Measurements from ENCODE around the gene GRHL1. TPM values are rescaled to one million over a fixed set of nuclear protein-coding genes. Genes with fewer than 3 reads are reported as not detected.
A peak's percentile ranks its signal among the peaks of the same experiment; 100 is the strongest.

The GRHL1 gene
- total RNA-seq, 4 donors from 2014 or later = 112 to 233 (median 121) TPM

- peak overlapping the region; percentile 67 for H3K27ac ChIP-seq
- no peaks in the 10 kb centered on the region for H3K9me3 ChIP-seq
- no peaks in the 10 kb centered on the region for H3K27me3 ChIP-seq
- no CpG with 5 or more reads among the region's 3 CpGs for WGBS
- TF ChIP-seq POLR2AphosphoS5 (IDR thresholded peaks at IDR 0.05) (no peak), POLR2A (IDR thresholded peaks at IDR 0.05) (no peak), CTCF (IDR thresholded peaks at IDR 0.05) (no peak), EP300 (IDR thresholded peaks at IDR 0.05) (no peak)
- H3K4me3 ChIP-seq = no peak overlapping the region
- no peak for DNase-seq (ENCODE audit: low spot score in 2 of 2)
- no peaks in the 10 kb centered on the region for H3K36me3 ChIP-seq
- peaks cover 40% of the 10 kb centered on the region for H3K4me1 ChIP-seq
Observed at GRCh38 chr2:9944330-9944758, 7.1 kb upstream of the GRHL1 start.

- Histone ChIP-seq H3K36me3 (no peaks in the 10 kb centered on the region), H3K4me1 (peaks cover 43% of the 10 kb centered on the region), H3K4me3 (no peak overlapping the region), H3K9me3 (no peaks in the 10 kb centered on the region), H3K27ac (peak overlapping the region; percentile 47), H3K27me3 (no peaks in the 10 kb centered on the region)
- TF ChIP-seq EP300 (IDR thresholded peaks at IDR 0.05) (no peak), CTCF (IDR thresholded peaks at IDR 0.05) (no peak), POLR2A (IDR thresholded peaks at IDR 0.05) (no peak), POLR2AphosphoS5 (IDR thresholded peaks at IDR 0.05) (no peak)
- 55% methylated on average over 7 of the region's 7 CpGs for WGBS
- no peak for DNase-seq (ENCODE audit: low spot score in 2 of 2)
Observed at GRCh38 chr2:9945596-9945995, 5.9 kb upstream of the GRHL1 start.

DNA sequence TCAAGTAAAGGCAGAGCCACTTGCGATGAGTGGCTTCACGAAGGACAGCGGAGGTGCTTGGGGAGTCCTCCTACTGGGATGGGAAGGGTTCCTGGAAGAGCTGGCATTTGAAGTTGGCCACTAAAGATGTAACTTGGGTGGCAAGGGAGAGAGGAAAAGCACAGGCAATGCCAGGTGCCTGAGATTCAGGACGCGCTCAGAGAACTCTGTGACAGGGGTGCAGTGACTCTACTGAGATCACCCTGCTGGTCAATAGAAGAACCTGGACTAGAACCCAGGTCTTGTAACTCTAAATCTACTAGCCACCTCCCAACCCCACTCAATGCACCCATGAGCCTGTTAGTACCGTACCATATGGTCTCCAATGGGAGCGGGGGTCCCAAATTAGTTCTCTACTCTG lies 5.4 kb upstream of the GRHL1 start:
- TF ChIP-seq EP300 (IDR thresholded peaks at IDR 0.05) (no peak), POLR2AphosphoS5 (IDR thresholded peaks at IDR 0.05) (no peak), POLR2A (IDR thresholded peaks at IDR 0.05) (no peak), CTCF (IDR thresholded peaks at IDR 0.05) (no peak)
- H3K36me3 ChIP-seq = no peaks in the 10 kb centered on the region
- H3K4me1 ChIP-seq = peaks cover 41% of the 10 kb centered on the region
- H3K27me3 ChIP-seq = no peaks in the 10 kb centered on the region
- peak overlapping the region; percentile 47 for H3K27ac ChIP-seq
- no peaks in the 10 kb centered on the region for H3K9me3 ChIP-seq
- H3K4me3 ChIP-seq = no peak overlapping the region
- DNase-seq (ENCODE audit: low spot score in 2 of 2) = no peak
- WGBS = 86% methylated on average over 7 of the region's 7 CpGs

GRCh38 chr2:9946818-9947217 lies 4.7 kb upstream of the GRHL1 start:
- WGBS = 82% methylated on average over 5 of the region's 5 CpGs
- no peaks in the 10 kb centered on the region for H3K36me3 ChIP-seq
- no peaks in the 10 kb centered on the region for H3K9me3 ChIP-seq
- no peak for DNase-seq (ENCODE audit: low spot score in 2 of 2)
- H3K27ac ChIP-seq = no peak overlapping the region
- H3K4me1 ChIP-seq = peaks cover 37% of the 10 kb centered on the region
- TF ChIP-seq CTCF (IDR thresholded peaks at IDR 0.05) (no peak), POLR2AphosphoS5 (IDR thresholded peaks at IDR 0.05) (no peak), EP300 (IDR thresholded peaks at IDR 0.05) (no peak), POLR2A (IDR thresholded peaks at IDR 0.05) (no peak)
- H3K4me3 ChIP-seq = no peak overlapping the region
- H3K27me3 ChIP-seq = no peaks in the 10 kb centered on the region

DNA sequence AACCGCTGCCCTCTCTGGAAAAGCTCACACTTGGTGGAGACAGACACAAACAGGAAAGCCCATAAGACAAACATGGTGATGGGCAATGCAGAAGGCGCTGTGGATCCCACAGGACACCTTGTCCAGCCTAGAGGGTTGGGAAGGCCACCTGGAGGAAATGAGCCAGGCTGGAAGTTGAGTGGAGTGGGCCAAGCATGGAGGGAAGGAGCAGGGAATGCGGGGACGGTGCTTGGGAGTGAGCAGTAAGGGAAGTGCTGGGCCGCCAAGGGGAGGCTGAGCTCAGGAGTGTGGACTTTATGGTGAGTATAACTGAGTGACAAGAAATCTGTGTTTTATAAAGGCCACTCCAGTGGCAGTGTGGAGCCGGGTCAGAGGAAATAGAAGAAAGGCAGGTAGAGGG lies 2.8 kb upstream of the GRHL1 start:
- H3K4me3 ChIP-seq = no peak overlapping the region
- peaks cover 39% of the 10 kb centered on the region for H3K4me1 ChIP-seq
- no peaks in the 10 kb centered on the region for H3K9me3 ChIP-seq
- no peaks in the 10 kb centered on the region for H3K36me3 ChIP-seq
- 96% methylated on average over 5 of the region's 6 CpGs for WGBS
- DNase-seq (ENCODE audit: low spot score in 2 of 2) = no peak
- TF ChIP-seq POLR2AphosphoS5 (IDR thresholded peaks at IDR 0.05) (no peak), EP300 (IDR thresholded peaks at IDR 0.05) (no peak), CTCF (IDR thresholded peaks at IDR 0.05) (no peak), POLR2A (IDR thresholded peaks at IDR 0.05) (no peak)
- no peaks in the 10 kb centered on the region for H3K27me3 ChIP-seq
- no peak overlapping the region for H3K27ac ChIP-seq

Measured in suprapubic skin (tissue), 4 donors.